H1 (cell line): Measurements from ENCODE around the gene IRF9. TPM values are rescaled to one million over a fixed set of nuclear protein-coding genes. Genes with fewer than 3 reads are reported as not detected.

Source experiments
- ASH2L ChIP-seq: fragments of 200-600, 300-600 bp; sonication (generic); IDR thresholded peaks from one replicate; pipeline ENCODE4 v1.7.1; 2017; ENCODE audit warnings: low read length
- CBX5 ChIP-seq: fragments of 300-800, 300-1000 bp; sonication (generic); IDR thresholded peaks from 2 replicates; pipeline ENCODE4 v1.7.1; 2016; ENCODE audit warnings: antibody characterized with exemption, low read length, low read depth
- CBX8 ChIP-seq: fragments of 300-800, 300-1000 bp; sonication (generic); IDR thresholded peaks from 2 replicates; pipeline ENCODE4 v1.7.1; 2016; ENCODE audit warnings: low read depth, low read length, borderline replicate concordance
- CHD1 ChIP-seq: IDR thresholded peaks from 2 replicates; pipeline ENCODE4 v1.6.1; 2012; ENCODE audit warnings: low read depth, low read length, improper control_type of control experiment
- CHD2 ChIP-seq: IDR thresholded peaks from 2 replicates; pipeline ENCODE4 v1.6.1; 2012; ENCODE audit warnings: low read length, improper control_type of control experiment
- GTF2F1 ChIP-seq: IDR thresholded peaks from 2 replicates; pipeline ENCODE4 v1.6.1; 2012; ENCODE audit warnings: low read depth, low read length, improper control_type of control experiment, borderline replicate concordance
- NRF1 ChIP-seq: IDR thresholded peaks from 2 replicates; pipeline ENCODE4 v1.6.1; 2011; ENCODE audit warnings: mild to moderate bottlenecking, low read depth, low read length, improper control_type of control experiment
- POLR2A ChIP-seq, 2 experiments: IDR thresholded peaks; 1 replicate in 1 of 2; 2 replicates in 1 of 2; pipeline ENCODE4 v1.6.1; 2011; ENCODE audit warnings: low read depth in 2 of 2, low read length in 2 of 2, mild to moderate bottlenecking in 2 of 2; ENCODE audit errors: control extremely low read depth in 1 of 2
- POU5F1 ChIP-seq: IDR thresholded peaks from 2 replicates; pipeline ENCODE4 v1.6.1; 2011; ENCODE audit warnings: low read depth, mild to moderate bottlenecking, low read length, moderate library complexity
- RNF2 ChIP-seq: fragments of 200-900, 300-1000 bp; sonication (generic); IDR thresholded peaks from 2 replicates; pipeline ENCODE4 v1.7.1; 2016; ENCODE audit warnings: borderline replicate concordance, low read depth, mild to moderate bottlenecking, antibody characterized with exemption, low read length; ENCODE audit not compliant: poor library complexity, severe bottlenecking; ENCODE audit errors: missing control alignments
- RXRA ChIP-seq: IDR thresholded peaks from 2 replicates; pipeline ENCODE4 v1.6.1; 2011; ENCODE audit warnings: low read depth, mild to moderate bottlenecking, low read length, moderate library complexity; ENCODE audit not compliant: insufficient read depth
- SIRT6 ChIP-seq: IDR thresholded peaks from one replicate; pipeline ENCODE4 v1.7.1; 2012; ENCODE audit warnings: low read length, inconsistent platforms
- SIX5 ChIP-seq: IDR thresholded peaks from 2 replicates; pipeline ENCODE4 v1.6.1; 2011; ENCODE audit warnings: mild to moderate bottlenecking, low read depth, low read length
- SP2 ChIP-seq: IDR thresholded peaks from 2 replicates; pipeline ENCODE4 v1.6.1; 2012; ENCODE audit warnings: mild to moderate bottlenecking, low read length, inconsistent platforms
- SRF ChIP-seq: IDR thresholded peaks from 2 replicates; pipeline ENCODE4 v1.6.1; 2011; ENCODE audit warnings: mild to moderate bottlenecking, low read depth, low read length, moderate library complexity
- TAF7 ChIP-seq: optimal IDR thresholded peaks from 2 replicates; pipeline ENCODE3; 2011; ENCODE audit warnings: low read depth, mild to moderate bottlenecking, inconsistent platforms, low read length, moderate library complexity, borderline replicate concordance
- TBP ChIP-seq: IDR thresholded peaks from 2 replicates; pipeline ENCODE4 v1.6.1; 2011; ENCODE audit warnings: low read depth, low read length, improper control_type of control experiment
- TEAD4 ChIP-seq: IDR thresholded peaks from 2 replicates; pipeline ENCODE4 v1.6.1; 2012; ENCODE audit warnings: low read depth, low read length, inconsistent platforms, mixed read lengths
- polyA plus RNA-seq, 7 experiments: library from polyadenylated mRNA; depleted of rRNA in 3 of 7; stranded (reverse) in 5 of 7; unstranded in 2 of 7; fragments of >200 nt in 5 of 7; fragments of 200-250 nt in 2 of 7; gene quantifications; 1 replicate in 5 of 7; 2 replicates in 1 of 7; 4 replicates in 1 of 7; pipeline versions ENCODE4 v1.2.1 to v1.2.3, GENCODE V29; 2011 to 2013; ENCODE audit warnings: missing spikeins in 2 of 7, mixed read lengths in 2 of 7
- total RNA-seq: library from RNA; stranded (reverse); fragmentation: NEBNext Ultra II Directional; extraction: Animal tissue kit (Norgen Biotek cat#: 25700); gene quantifications from 2 replicates; pipeline ENCODE4 v1.2.1, GENCODE V29; 2021
- TF ChIP-seq, protein P1 (sequence below), 3 experiments: IDR thresholded peaks; 1 replicate in 2 of 3; 2 replicates in 1 of 3; pipeline versions ENCODE4 v1.5.1 to v1.6.1; 2011; ENCODE audit warnings: low read length in 3 of 3, mild to moderate bottlenecking in 3 of 3, inconsistent platforms in 2 of 3, low read depth in 1 of 3, moderate library complexity in 1 of 3; ENCODE audit not compliant: insufficient read depth in 1 of 3; ENCODE audit errors: control extremely low read depth in 1 of 3
- TF ChIP-seq, protein P2 (sequence below): IDR thresholded peaks from 2 replicates; pipeline ENCODE4 v1.6.1; 2012; ENCODE audit warnings: inconsistent platforms
- TF ChIP-seq, protein P3 (sequence below): IDR thresholded peaks from 2 replicates; pipeline ENCODE4 v1.6.1; 2012; ENCODE audit warnings: inconsistent platforms

The IRF9 gene
- total and polyA plus RNA-seq, 2 of the 8 experiments (the other 6 are each of a cell fraction or from before 2014, with no cell fraction given) = 11.4 to 13.2 TPM

DNA sequence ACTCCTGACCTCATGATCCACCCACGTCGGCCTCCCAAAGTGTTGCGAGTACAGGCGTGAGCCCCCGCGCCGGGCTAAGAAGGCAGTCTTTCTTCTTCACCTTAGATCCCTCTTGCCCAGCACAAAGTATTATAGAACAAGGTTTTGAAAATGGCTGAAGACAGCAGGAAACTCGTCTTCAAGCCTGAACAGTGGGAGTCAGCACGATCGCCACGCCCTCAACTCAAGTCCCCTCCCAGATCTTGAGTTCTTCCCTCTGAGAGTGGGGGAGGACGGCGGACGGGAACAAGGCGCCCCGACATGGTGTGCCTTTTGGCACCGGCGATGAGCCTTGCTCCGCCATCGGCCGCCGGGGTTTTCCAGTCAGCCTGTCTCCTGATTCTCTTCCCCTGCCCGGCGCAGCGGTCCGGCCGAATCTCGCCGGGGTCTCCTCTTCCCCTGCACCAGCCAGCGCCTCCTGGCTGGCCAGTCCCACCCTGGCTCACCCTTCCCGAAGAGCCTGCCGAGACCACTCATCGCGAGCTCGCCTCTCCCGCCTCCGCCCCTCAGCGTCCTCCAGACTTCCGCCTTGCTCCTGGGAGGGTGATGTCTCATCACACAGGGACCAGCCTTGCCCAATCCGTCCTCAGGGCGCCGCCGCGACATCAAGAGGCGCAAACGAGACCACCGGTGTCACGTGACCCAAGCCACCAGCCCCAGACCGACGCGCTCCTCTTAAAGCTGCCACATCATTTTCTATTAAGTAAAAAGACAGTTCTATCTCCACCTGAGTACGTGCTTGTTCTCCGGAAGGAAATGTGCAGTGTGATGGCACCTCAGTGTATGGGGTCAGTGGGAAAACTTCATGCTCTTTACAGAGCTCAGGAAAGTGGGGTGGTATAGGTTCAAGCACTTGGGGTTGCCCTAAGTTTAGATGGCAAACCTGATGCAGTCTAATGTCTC lies 52.1 kb downstream of the IRF9 start, which contains the start of gene CHMP4A (continued):
- TF ChIP-seq RNF2 = no peak
- TF ChIP-seq SP2 = no peak
- TF ChIP-seq SIX5 = no peak
- TF ChIP-seq POLR2A (IDR thresholded peaks at IDR 0.05; ENCODE audit: control extremely low read depth in 1 of 2, low read depth in 2 of 2, low read length in 2 of 2) = peak; percentile 98
- TF ChIP-seq NRF1 = no peak
- no peak for TF ChIP-seq POU5F1
- TF ChIP-seq ASH2L = peak; percentile 77
- no peak for TF ChIP-seq CBX8
- peak; percentile 63 for TF ChIP-seq SRF
- TF ChIP-seq, protein P1, sequence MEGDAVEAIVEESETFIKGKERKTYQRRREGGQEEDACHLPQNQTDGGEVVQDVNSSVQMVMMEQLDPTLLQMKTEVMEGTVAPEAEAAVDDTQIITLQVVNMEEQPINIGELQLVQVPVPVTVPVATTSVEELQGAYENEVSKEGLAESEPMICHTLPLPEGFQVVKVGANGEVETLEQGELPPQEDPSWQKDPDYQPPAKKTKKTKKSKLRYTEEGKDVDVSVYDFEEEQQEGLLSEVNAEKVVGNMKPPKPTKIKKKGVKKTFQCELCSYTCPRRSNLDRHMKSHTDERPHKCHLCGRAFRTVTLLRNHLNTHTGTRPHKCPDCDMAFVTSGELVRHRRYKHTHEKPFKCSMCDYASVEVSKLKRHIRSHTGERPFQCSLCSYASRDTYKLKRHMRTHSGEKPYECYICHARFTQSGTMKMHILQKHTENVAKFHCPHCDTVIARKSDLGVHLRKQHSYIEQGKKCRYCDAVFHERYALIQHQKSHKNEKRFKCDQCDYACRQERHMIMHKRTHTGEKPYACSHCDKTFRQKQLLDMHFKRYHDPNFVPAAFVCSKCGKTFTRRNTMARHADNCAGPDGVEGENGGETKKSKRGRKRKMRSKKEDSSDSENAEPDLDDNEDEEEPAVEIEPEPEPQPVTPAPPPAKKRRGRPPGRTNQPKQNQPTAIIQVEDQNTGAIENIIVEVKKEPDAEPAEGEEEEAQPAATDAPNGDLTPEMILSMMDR (IDR thresholded peaks at IDR 0.05; ENCODE audit: control extremely low read depth in 1 of 3, insufficient read depth in 1 of 3, low read depth in 1 of 3, low read length in 3 of 3) = peak in 1 of 3 experiments; percentile 8; a peak in 1 of 4 replicates
- no peak for TF ChIP-seq RXRA
- TF ChIP-seq TBP = peak; percentile 84; the same call in 1 of the 2 replicates
- TF ChIP-seq TAF7 = peak; percentile 86
- no peak for TF ChIP-seq CBX5
- TF ChIP-seq CHD1 = no peak
- no peak for TF ChIP-seq SIRT6
- TF ChIP-seq CHD2 = peak; percentile 88
- TF ChIP-seq, protein P2, sequence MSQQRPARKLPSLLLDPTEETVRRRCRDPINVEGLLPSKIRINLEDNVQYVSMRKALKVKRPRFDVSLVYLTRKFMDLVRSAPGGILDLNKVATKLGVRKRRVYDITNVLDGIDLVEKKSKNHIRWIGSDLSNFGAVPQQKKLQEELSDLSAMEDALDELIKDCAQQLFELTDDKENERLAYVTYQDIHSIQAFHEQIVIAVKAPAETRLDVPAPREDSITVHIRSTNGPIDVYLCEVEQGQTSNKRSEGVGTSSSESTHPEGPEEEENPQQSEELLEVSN = peak; percentile 66
- TF ChIP-seq GTF2F1 = peak; percentile 80; the same call in 1 of the 2 replicates
- TF ChIP-seq, protein P3, sequence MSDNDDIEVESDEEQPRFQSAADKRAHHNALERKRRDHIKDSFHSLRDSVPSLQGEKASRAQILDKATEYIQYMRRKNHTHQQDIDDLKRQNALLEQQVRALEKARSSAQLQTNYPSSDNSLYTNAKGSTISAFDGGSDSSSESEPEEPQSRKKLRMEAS = peak; percentile 45
- no peak for TF ChIP-seq TEAD4
